Measurements from ENCODE around the gene KCNQ1.

GRCh38 chr11:2418693-2419360 lies 26.0 kb upstream of the KCNQ1 start:
- TF ChIP-seq CTCF (conservative IDR thresholded peaks at IDR 0.05 in 1 of 2, IDR thresholded peaks at IDR 0.05 in 1 of 2; ENCODE audit: low read depth in 1 of 2, low read length in 2 of 2) = no peak
- no peak for TF ChIP-seq EZH2 (IDR thresholded peaks at IDR 0.05; ENCODE audit: low read length, missing control alignments)

All from fibroblast of lung (primary cell).